CD4-positive, alpha-beta T cell treated with Interleukin-6 for 4 hours (primary cell): ENCODE data around the gene PGBD1.

Source experiments
- DNase-seq: peaks from one replicate; pipeline ENCODE4 v3.0.0-alpha.2; 2020; ENCODE audit warnings: mixed read lengths

The PGBD1 gene

DNA sequence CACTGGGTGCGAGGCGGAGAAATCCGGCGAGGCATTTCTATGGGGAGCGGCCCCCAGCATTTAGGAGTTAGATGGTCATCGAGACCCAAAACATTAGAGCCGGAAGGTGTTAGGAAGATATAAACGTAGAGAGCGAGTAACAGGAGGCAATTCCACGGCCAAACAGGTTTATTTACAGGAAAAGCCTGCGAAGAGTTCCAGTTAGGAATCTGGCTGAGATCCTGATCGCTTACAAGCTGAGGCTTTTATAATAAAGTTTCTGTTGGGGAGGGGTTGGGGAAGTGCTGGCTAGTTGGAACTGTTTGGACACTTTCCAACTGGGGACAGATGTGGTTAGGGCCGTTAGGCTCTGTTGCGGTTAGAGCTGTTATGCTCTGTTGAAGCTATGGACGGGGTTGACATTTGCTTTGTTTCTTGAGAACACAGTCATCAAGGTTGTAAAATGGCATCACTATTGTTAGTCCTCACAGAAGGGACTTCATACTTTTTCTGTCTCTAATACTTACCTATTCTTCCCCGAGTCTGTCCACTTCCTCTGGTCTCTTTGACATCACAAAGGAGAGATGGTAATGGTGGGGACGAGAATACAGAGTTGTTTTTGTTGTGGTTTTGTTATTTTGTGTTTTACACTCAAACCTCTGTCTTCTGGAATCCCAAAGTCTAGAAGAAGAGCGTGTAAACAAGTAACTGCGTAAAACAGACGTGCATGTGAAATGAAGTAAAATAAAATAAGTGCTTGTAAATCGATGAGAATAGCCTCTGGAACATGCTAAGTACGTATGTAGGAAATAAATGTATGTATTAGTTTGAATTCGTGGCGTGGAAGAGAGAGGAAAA lies 55.1 kb downstream of the PGBD1 start:
- peak; percentile 24 for DNase-seq

DNA sequence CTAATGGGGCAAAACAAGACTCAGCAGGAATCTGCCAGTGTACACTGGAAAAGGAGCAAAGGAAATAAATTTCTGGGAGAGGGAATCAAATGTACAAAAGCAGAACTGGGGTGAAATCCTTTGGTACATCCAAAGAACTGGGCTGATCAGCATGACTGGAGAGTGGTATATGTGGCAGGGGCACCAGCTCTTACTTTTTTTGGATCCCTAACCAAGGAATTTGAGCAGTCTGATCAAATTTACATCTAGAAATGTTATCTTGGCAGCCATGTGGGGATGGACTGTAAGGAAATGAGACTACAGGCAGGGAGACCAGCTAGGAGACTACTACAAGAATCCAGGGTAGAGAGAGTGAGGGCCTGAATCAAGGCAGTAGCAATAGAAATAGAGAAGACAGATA lies 55.7 kb downstream of the PGBD1 start:
- DNase-seq, result no peak

DNA sequence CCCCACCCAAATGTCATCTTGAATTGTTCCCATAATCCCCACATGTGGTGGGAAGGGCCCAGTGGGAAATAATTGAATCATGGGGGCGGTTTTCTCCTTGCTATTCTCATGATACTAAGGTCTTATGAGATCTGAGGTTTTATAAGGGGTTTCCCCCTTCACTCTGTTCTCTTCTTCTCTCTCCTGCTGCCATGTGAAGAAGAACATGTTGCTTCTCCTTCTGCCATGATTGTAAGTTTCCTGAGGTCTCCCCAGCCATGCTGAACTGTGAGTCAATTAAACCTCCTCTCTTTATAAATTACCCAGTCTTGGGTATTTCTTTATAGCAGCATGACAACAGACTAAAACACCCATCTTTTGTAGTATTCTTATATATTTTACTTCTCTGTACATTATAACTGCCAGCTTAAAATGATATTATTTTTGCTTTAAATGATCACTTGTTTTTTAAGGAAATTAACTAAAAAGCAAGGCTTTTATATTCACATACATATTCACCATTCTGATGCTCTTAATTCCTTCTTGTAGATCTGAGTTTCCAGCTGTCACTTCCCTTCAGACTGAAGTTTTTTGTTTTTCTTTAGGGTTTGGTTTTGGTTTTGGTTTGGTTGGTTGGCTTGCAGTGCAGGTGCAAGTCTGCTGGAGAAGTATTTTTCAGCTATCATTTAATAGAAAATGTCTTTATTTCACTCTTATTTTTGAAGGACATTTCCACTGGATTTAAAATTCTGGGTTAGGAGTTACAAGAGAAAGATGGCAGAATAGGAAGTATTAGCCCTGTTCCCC lies 59.1 kb downstream of the PGBD1 start:
- DNase-seq, result no peak

DNA sequence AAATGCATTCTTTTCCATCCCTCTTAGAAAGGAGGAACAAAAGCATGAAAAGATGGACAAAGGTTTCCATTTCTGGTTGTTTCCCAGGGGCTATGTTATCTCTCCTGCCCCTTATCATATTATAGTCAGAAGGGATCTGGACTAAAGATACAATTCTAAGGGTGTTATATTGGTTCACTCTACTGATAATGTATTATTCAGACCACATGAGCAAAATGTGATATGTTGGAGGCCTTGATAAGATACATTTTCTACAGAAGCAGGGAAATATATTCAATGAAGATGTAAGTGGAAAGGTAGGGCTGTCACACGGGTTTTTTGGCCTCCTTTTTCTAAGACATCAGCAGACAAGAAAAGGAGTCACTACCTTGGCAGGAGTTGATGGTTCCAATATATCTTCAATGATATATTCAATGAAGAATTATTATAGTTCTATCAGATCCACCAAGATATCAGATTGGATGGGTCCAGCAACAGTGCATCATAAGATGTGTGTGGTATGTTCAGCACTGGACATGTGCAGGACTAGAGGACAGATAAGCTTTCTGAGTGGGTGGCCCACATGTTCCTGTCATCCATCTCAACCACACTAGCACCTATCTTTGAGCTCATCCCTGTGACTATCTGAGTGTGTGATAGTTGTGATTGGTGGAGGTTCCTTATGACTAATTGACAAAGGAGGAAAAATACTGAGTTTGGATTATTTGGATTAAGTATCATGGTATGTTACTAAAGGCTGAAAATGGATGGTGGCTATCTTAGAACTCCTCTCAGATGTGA lies 62.7 kb downstream of the PGBD1 start:
- DNase-seq, result no peak

DNA sequence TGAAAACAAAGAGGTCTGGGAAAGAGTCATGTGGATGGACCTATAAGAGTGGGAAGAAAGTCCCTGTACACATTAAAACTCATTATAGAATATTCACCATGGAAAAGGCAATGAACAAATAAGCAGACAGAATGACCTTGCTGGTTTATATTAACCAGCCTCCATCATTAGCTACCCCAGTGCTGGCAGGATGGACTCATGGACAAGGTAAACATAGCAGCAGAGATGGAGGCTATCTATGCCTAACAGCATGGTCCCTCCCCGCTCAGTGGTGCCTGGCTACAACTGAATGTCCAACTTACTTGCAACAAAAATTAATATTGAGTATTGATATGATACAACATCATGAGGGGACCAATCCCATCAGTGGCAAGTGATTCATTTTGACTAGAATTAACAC lies 63.8 kb downstream of the PGBD1 start:
- no peak for DNase-seq

DNA sequence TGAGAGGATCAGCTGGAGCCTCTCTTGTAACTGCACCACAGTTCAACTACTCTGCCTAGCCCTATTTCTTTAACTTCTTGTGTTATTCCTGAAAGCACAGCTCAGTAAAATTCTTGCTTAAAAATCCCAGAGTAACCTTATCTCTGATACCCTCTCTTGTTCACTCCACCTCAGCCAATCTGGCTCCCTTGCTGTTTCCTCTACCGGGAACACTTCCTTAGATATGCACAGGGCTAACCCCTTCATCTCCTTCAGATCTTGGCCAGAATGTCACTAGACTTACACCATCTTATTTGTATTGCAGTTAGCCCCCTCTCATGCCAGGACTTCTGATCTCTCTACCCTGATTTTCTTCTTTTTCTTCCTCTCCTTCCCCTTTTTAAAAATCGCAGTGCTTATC lies 65.7 kb downstream of the PGBD1 start:
- DNase-seq, result no peak

DNA sequence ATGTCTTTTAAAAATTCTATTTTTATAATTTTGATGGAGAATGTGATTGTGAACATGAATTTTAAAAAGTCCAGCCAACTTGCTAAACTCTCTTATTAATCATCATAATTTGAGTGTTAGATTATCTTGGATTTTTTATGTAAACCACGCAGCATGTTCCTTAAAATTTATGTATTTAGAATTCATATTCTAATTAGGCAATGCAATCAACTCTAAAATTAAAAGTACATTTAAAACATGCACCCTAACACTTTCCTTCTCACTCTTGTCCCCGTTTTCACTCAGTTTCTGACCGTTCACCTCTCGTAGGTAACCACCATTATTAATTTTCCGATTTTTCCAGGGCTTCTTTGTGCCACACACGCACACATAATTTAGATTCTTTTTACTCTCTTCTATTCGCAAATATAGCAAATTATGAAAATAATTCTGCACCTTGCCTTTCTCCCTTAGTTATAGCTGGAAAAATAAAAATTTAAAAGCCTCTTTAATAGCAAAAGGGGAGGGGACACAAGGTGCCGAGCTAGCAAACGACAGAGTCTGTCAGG lies 68.0 kb downstream of the PGBD1 start:
- no peak for DNase-seq

DNA sequence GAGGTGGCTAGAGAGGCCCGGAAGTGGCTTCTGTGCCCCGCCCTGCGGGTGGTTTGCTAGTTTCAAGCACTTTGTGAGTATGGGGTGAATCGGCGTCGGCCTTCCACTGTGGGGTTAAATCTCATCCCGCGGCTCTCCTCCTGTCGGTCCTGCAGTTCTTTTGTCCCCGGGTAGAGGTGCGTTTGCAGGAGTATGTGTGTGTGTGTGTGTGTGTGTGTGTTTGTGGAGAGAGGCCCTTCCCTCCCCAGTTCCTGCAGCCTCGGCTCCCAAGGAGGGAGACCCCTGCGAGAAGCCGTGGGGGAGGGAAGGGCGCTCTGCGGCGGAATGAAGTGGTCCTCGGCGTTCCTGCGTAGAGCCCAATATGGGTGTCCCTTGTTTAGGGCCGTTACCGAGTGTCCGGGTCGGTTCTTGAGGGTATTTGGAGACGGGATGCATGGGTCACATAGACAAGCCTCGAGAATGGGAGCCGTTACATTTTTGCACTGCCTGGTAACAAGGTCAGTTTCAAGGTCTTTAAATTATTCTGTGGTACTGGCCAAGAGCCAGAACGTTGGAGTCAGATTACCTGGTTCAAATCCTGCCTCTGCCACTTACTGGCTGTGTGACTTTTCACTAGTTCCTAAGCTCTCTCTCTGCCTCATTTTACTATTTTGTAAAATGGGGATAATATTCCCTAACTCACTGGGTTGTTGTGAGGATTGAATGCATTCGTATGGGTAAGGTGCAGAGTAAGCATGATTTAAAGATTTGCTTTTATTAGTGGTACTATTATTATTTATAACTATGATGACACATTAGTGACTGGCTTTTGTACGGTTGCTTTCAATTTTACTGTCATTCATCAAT lies 68.7 kb downstream of the PGBD1 start, which contains the start of gene ZKSCAN3:
ZKSCAN3 (plus strand) TSS at position 56 of the 846 bp plus-strand sequence. CDS start 9,640 bp downstream, outside the sequence.
- DNase-seq, result peak; percentile 89

DNA sequence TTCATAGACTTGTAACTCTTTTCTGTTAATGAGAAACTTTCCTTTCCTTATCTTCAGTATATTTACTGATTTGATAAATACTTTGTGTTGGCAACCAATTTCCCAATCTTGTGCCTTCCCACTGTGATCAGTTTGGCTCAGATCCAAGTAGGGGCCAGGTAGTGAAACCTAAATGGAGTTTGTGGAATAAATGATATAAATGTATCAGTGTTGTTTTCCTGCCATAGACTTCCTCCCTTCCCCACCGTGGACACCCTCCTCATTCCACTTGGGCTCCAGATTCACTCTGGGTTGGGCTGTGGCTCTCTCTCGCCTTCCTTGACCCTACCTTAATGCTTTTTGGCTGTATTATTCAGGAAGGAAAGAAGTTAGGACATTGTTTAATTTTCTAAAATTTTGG lies 69.7 kb downstream of the PGBD1 start:
- no peak for DNase-seq

DNA sequence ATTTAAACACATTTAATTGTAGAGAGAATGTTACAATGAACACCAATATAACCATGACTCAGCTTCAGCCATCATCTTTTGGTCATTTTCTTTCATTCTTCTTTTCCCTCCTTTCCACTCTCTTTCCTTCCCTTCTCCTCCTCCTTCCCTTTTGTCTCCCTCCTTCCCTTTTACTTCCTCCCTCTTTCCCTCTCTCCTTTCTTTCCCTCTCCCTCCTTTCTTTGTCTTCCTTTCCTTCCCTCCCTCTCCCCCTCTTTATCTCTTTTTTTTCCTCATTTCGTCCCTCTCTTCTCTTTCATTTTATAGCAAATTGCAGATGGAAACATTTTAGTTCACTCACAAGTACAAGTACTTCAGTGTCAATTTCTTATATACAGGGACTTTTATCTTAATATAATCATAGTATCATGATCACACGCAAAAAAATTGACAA lies 70.1 kb downstream of the PGBD1 start:
- no peak for DNase-seq
